Ishikawa (cell line): ENCODE data around the gene NSL1.

Experiments
- CEBPB ChIP-seq: IDR thresholded peaks from 2 replicates; pipeline ENCODE4 v1.6.1; 2012
- CREB1 ChIP-seq: IDR thresholded peaks from 2 replicates; pipeline ENCODE4 v1.6.1; 2012; ENCODE audit warnings: low read depth
- EP300 ChIP-seq: IDR thresholded peaks from 2 replicates; pipeline ENCODE4 v1.6.1; 2012; ENCODE audit warnings: borderline replicate concordance
- FOXM1 ChIP-seq: IDR thresholded peaks from 2 replicates; pipeline ENCODE4 v1.6.1; 2012; ENCODE audit warnings: low read depth, borderline replicate concordance
- RAD21 ChIP-seq: IDR thresholded peaks from 2 replicates; pipeline ENCODE4 v1.6.1; 2012; ENCODE audit warnings: low read depth
- REST ChIP-seq: IDR thresholded peaks from 2 replicates; pipeline ENCODE4 v1.6.1; 2012; ENCODE audit warnings: low read depth, mild to moderate bottlenecking
- TAF1 ChIP-seq: IDR thresholded peaks from 2 replicates; pipeline ENCODE4 v1.6.1; 2012; ENCODE audit warnings: low read depth, mild to moderate bottlenecking
- TEAD4 ChIP-seq: IDR thresholded peaks from 2 replicates; pipeline ENCODE4 v1.6.1; 2012
- YY1 ChIP-seq: IDR thresholded peaks from 2 replicates; pipeline ENCODE4 v1.6.1; 2012; ENCODE audit warnings: low read depth
- TF ChIP-seq, protein P1 (sequence below): IDR thresholded peaks from 2 replicates; pipeline ENCODE4 v1.6.1; 2012

DNA sequence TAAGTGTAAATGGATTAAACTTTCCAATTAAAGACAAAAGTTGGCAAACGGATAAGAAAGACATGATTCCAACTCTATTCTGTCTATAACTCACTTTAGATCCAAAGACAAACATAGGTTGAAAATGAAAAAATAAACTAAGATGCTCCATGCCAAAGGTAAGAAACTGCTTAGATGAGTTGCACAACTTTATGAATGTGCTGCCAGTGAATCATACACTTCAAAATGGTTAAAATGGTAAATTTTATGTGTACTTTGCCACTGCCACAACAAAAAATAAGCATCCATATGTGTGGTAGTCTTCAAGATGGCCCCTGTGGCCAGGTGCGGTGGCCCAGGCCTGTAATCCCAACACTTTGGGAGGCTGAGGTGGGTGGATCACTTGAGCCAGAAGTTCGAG is 45.0 kb downstream of the NSL1 start:
- TF ChIP-seq EP300 (no peak), YY1 (no peak), RAD21 (no peak), CEBPB (no peak), TAF1 (no peak), REST (no peak), TEAD4 (no peak), CREB1 (no peak), FOXM1 (no peak)
- TF ChIP-seq, protein P1, sequence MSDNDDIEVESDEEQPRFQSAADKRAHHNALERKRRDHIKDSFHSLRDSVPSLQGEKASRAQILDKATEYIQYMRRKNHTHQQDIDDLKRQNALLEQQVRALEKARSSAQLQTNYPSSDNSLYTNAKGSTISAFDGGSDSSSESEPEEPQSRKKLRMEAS = no peak
